ENCODE results near the gene DHRSX.
A peak's percentile ranks its signal among the peaks of the same experiment; 100 is the strongest.
"Not testable (repeated sequence)": the region's sequence is repeated elsewhere in the genome, so short reads cannot be mapped to it uniquely, and the experiment has no call there.

DHRSX gene

DNA sequence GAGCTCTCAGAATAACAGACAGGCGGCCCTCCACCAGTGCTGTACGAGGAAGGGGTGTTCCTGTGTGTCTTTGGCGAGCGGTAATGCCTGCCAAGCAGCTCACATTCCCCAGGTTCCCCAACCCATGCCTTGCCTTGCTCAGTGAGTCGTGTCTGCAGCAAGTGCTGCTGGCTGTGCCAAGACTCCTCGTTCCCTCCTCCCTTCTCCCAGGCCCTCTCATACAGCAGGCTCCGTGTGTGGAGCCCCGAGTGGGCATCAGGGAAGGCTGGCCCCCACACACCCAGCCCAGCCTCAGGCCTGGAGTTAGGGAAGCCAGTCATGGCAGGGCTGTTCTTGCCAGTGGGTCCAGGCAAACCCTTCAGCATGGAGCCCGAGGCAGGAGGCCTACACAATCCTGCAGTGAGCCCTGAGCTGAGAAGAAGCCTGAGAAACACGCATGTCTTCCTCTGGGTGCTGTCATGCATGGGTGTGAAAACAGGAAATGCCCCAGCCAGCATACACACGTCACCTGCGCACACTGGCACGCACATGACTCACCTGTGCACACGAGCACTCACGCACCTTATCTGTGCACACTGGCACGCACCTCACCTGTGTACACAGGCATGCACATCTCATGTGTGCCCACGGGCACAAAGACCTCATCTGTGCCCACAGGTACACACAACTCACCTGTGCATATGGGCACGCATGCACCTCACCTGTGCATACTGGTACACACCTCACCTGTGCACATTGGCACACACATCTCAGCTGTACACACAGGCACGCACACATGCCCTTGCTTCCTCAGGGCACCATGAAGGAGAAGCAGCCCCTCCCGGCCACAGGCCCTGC, 238.7 kb downstream of the DHRSX start:
- no peak overlapping the region for H3K4me3 ChIP-seq (ENCODE audit: low read depth, low read length)
- peak; percentile 5 for DNase-seq (ENCODE audit: low read depth)
- TF ChIP-seq, protein P1, sequence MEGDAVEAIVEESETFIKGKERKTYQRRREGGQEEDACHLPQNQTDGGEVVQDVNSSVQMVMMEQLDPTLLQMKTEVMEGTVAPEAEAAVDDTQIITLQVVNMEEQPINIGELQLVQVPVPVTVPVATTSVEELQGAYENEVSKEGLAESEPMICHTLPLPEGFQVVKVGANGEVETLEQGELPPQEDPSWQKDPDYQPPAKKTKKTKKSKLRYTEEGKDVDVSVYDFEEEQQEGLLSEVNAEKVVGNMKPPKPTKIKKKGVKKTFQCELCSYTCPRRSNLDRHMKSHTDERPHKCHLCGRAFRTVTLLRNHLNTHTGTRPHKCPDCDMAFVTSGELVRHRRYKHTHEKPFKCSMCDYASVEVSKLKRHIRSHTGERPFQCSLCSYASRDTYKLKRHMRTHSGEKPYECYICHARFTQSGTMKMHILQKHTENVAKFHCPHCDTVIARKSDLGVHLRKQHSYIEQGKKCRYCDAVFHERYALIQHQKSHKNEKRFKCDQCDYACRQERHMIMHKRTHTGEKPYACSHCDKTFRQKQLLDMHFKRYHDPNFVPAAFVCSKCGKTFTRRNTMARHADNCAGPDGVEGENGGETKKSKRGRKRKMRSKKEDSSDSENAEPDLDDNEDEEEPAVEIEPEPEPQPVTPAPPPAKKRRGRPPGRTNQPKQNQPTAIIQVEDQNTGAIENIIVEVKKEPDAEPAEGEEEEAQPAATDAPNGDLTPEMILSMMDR (conservative IDR thresholded peaks at IDR 0.05; ENCODE audit: low read depth, low read length) = no peak

DNA sequence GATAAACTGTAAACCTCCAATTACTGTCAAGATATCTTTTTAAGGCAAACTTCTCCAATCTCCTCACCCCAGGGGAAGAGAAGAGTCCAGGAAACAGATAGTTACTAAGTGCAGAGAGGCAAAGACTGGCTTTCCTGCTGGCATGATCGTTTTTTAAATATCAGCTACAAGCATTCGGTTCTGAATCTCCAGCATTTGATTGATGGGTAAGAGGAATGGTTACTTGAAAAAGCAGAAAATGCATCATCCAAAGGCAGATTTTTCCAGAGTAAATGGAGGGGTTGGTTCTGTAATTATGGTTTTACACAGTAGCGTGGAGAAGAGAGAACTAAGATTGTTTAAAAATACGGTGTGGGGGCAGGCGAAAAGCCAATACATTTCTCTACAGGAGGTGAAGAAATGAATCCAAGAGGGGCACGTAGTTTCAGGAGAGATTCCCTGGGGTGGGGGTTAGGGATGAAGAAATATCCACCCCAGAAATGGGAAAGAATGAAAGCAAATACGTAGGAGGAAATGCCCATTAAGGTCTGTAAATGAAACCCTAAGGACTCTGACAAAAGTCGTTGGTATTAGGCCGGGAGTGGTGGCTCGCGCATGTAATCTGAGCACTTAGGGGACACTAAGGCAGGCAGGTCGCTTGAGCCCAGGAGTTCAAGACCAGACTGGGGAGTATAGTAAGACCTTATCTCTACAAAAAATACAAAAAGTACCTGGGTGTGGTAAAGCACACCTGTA, 248.3 kb downstream of the DHRSX start:
- TF ChIP-seq, protein P1 (conservative IDR thresholded peaks at IDR 0.05; ENCODE audit: low read depth, low read length) = no peak
- no peak for DNase-seq (ENCODE audit: low read depth)
- no peak overlapping the region for H3K4me3 ChIP-seq (ENCODE audit: low read depth, low read length)

DNA sequence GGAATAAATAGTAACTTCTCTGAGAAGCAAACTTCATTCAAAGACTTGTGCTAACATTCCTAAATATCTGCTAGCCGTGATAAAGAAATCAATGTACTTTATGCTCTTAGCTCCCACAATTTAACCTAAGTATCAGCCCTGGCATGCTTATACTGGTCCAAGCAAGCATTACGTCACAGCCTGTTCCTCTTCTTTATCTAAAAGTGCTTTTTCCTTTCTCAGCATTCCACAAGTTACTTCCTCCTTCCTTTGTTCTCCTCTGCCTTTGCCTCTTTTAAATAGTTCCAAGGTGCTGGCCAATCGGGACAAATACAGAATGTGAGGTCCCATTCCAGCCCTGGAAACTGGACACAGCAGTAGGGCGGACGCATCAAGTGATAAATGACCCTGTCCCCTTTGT, 249.6 kb downstream of the DHRSX start:
- TF ChIP-seq, protein P1 (conservative IDR thresholded peaks at IDR 0.05; ENCODE audit: low read depth, low read length) = no peak
- DNase-seq (ENCODE audit: low read depth) = no peak

DNA sequence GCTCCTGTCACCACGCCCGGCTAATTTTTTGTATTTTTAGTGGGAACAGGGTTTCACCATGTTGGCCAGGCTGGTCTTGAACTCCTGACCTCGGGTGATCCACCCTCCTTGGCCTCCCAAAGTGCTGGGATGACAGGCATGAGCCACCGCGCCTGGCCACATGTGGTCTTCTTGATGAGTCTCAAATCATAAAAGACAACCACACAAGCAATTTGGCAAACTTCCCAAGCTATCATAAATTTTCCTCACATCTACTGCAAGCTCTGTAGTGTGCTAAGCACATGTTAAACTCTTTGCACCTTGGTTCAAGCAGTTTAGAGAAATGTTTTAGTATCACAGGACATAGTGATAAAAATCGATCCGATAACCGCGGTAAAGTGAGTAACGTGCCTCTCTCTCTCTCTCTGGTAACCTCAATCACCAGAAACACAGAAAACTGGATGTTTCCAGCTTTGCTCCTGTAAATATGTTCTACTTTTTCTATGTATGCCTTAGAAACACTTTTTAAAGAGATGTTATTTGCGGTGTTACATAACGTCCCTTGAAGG, 256.8 kb downstream of the DHRSX start:
- TF ChIP-seq, protein P1 (conservative IDR thresholded peaks at IDR 0.05; ENCODE audit: low read depth, low read length) = no peak
- H3K4me3 ChIP-seq (ENCODE audit: low read depth, low read length) = no peak overlapping the region
- peak; percentile 19 for DNase-seq (ENCODE audit: low read depth)

More for the DNA sequence above, 249.6 kb downstream of the DHRSX start:
- no peak overlapping the region for H3K4me3 ChIP-seq (ENCODE audit: low read depth, low read length)

DNA sequence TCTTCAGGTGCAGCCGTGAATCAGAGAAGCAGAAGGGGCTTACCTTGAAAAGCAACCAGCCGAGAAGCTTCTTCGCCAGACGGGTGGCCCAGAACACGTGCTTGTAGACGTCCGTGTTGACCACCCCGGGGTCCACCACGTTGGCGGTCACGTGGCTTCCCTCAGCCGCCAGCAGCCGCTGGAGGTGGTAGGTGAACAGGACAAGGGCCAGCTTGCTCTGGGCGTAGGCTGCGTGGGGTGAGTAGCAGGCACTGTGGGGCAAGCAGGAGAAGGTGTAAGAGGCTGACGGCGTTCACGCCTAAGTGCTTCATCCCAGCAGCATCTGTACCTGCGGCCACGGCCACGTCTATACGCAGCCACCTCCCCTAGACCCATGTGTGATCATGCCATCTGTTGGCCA, 257.8 kb downstream of the DHRSX start:
- TF ChIP-seq, protein P1 (conservative IDR thresholded peaks at IDR 0.05; ENCODE audit: low read depth, low read length) = no peak
- no peak overlapping the region for H3K4me3 ChIP-seq (ENCODE audit: low read depth, low read length)
- DNase-seq (ENCODE audit: low read depth) = no peak

DNA sequence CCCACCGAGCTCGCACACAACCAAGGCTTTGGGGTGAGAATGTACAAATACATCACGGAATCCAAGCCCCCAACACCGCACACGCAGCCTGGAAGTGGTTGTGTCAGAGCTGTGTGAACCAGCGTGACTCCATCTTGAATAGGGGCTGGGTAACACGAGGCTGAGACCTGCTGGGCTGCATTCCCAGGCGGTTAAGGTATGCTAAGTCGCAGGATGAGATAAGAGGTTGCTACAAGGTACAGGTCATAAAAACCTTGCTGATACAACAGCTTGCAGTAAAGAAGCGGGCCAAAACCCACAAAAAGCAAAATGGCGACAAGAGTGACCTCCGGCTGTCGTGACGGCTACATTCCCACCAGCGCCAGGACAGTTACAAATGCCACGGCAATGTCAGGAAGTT, 258.4 kb downstream of the DHRSX start:
- no peak for DNase-seq (ENCODE audit: low read depth)
- no peak overlapping the region for H3K4me3 ChIP-seq (ENCODE audit: low read depth, low read length)
- TF ChIP-seq, protein P1 (conservative IDR thresholded peaks at IDR 0.05; ENCODE audit: low read depth, low read length) = no peak

DNA sequence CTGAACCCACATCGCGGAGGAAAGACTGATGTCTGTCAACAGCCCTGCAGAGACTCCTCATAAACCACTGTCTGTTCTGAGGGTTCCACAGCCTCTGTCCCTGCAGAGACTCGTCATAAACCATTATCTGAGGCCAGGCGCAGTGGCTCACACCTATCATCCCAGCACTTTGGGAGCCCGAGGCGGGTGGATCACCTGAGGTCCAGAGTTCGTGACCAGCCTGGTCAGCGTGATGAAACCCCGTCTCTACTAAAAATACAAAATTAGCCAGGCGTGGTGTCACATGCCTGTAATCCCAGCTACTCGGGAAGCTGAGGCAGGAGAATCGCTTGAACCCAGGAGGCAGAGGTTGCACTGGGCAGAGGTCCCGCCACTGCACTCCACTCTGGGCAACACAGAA, 259.3 kb downstream of the DHRSX start:
- H3K4me3 ChIP-seq (ENCODE audit: low read depth, low read length); DNase-seq (ENCODE audit: low read depth): not testable (repeated sequence)

DNA sequence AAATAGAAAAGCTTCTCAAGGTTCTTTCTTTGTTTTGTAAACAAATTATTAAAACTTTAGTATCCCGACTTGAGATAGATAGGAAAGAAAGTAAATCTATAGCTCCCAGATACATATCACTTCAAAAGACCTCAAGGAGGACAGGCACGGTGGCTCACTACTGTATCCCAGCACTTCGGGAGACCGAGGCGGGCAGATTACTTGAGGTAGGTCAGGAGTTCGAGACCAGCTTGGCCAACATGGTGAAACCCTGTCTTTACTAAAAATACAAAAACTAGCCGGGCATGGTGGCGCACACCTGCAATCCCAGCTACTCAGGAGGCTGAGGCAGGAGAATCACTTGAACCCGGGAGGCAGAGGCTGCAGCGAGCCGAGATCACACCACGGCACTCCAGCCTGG, 260.0 kb downstream of the DHRSX start:
- H3K4me3 ChIP-seq (ENCODE audit: low read depth, low read length); DNase-seq (ENCODE audit: low read depth): not testable (repeated sequence)

Data from choroid plexus epithelial cell (primary cell).